ENCODE measurements around the gene FAM177B.

GRCh38 chr1:222777463-222777862 lies 40.5 kb downstream of the FAM177B start:
- no peak for TF ChIP-seq CTCF (conservative IDR thresholded peaks at IDR 0.05; ENCODE audit: low read length)
- no peak for TF ChIP-seq EZH2phosphoT487 (IDR thresholded peaks at IDR 0.05; ENCODE audit: borderline replicate concordance, low read depth, low read length)

Measured in OCI-LY7 (cell line).